ENCODE data around the gene CTNNA3. TPM values are rescaled to one million over a fixed set of nuclear protein-coding genes. Genes with fewer than 3 reads are reported as not detected.

Gene CTNNA3
- total and polyA plus RNA-seq, 2 of the 4 experiments (the other 2 are of a cell fraction) = 0.19 to 0.90 TPM

GRCh38 chr10:67156239-67156638 is 539.8 kb downstream of the CTNNA3 start:
- no peaks in the 10 kb centered on the region for H3K4me1 ChIP-seq (ENCODE audit: control insufficient read depth, insufficient read depth, low read length)
- no peak overlapping the region for H2BK120ac ChIP-seq (ENCODE audit: low read depth, low read length)
- H3K23ac ChIP-seq (ENCODE audit: low read depth, low read length) = no peak overlapping the region
- H3K79me1 ChIP-seq (ENCODE audit: low read depth in 1 of 2, low read length in 2 of 2) = no peaks in the 10 kb centered on the region
- no peak overlapping the region for H3K14ac ChIP-seq (replicated peaks; ENCODE audit: low read depth, low read length)
- no peak overlapping the region for H2BK20ac ChIP-seq (ENCODE audit: low read depth, low read length)
- H3K4me2 ChIP-seq (ENCODE audit: low read depth, low read length) = no peak overlapping the region
- no peaks in the 10 kb centered on the region for H3K9me1 ChIP-seq (ENCODE audit: insufficient read depth, low read length)
- H3K4me3 ChIP-seq (ENCODE audit: insufficient read depth, low read depth, low read length) = no peak overlapping the region
- no TSS peak for BruUV-seq (replicated peaks)
- POLR2A ChIA-PET (ENCODE audit: unreplicated experiment) = no interaction called here
- H3K18ac ChIP-seq (ENCODE audit: low read depth, low read length) = no peak overlapping the region
- no peak overlapping the region for H4K91ac ChIP-seq (ENCODE audit: insufficient read depth, low read depth, low read length)
- in situ Hi-C loops (cut with MboI; ENCODE audit: low sequenced_read_pairs) (no loop called here), intact Hi-C loops (cut with micrococcal nuclease) (no loop called here), dilution Hi-C loops (cut with HindIII; ENCODE audit: low sequenced_read_pairs, unreplicated experiment) (no loop called here)
- TF ChIP-seq MXI1 (IDR thresholded peaks at IDR 0.05; ENCODE audit: borderline replicate concordance, low read depth, low read length) (no peak), MAFK (IDR thresholded peaks at IDR 0.05; ENCODE audit: low read depth, low read length) (no peak), RFX5 (IDR thresholded peaks at IDR 0.05; ENCODE audit: low read depth, low read length) (no peak)
- CTCF ChIA-PET = no interaction called here
- no peak overlapping the region for H4K8ac ChIP-seq (ENCODE audit: low read depth in 2 of 2, low read length in 2 of 2)
- no peak overlapping the region for H2AFZ ChIP-seq (replicated peaks; ENCODE audit: low read length, poor library complexity)
- no peak overlapping the region for H3K4ac ChIP-seq (ENCODE audit: low read depth, low read length)
- ATAC-seq (ENCODE audit: low read depth) (no peak), DNase-seq (no peak)
- no peaks in the 10 kb centered on the region for H3K36me3 ChIP-seq (ENCODE audit: control insufficient read depth, insufficient read depth, low read length)
- no peaks in the 10 kb centered on the region for H3K27me3 ChIP-seq (ENCODE audit: control insufficient read depth, insufficient read depth, low read length)
- H3K9ac ChIP-seq (ENCODE audit: low read depth, low read length) = no peak overlapping the region
- no peak overlapping the region for H2AK9ac ChIP-seq (replicated peaks; ENCODE audit: low read depth, low read length, poor library complexity)
- no peaks in the 10 kb centered on the region for H3K9me3 ChIP-seq (ENCODE audit: control insufficient read depth, insufficient read depth, low read length)
- H4K20me1 ChIP-seq (ENCODE audit: insufficient read depth, low read length) = no peaks in the 10 kb centered on the region
- no peak overlapping the region for H4K5ac ChIP-seq (ENCODE audit: low read depth, low read length)
- no peak overlapping the region for H3K27ac ChIP-seq (ENCODE audit: insufficient read depth, low read length)
- H3K56ac ChIP-seq (ENCODE audit: extremely low read depth, insufficient read depth, low read length) = no peak overlapping the region
- H2BK15ac ChIP-seq (ENCODE audit: low read depth, low read length) = no peak overlapping the region
- H2BK5ac ChIP-seq (ENCODE audit: low read depth, low read length, poor library complexity, severe bottlenecking) = no peak overlapping the region
- no peak overlapping the region for H2AK5ac ChIP-seq (ENCODE audit: low read depth, low read length)
